Activated naive CD8-positive, alpha-beta T cell treated with anti-CD3 and anti-CD28 coated beads, Interleukin-2, amount 50 U/mL, for 16 hours (primary cell): ENCODE data around the gene EXT2.

Source experiments
- DNase-seq: peaks from one replicate; pipeline ENCODE4 v3.0.0-alpha.2; 2020; ENCODE audit warnings: low read depth, low spot score

Gene EXT2

GRCh38 chr11:44199816-44200215, 104.3 kb downstream of the EXT2 start:
- DNase-seq = no peak

GRCh38 chr11:44203270-44204043, 108.0 kb downstream of the EXT2 start:
- no peak for DNase-seq

- DNase-seq = no peak
These were observed 109.9 kb downstream of the EXT2 start for GRCh38 chr11:44205352-44205751.

- no peak for DNase-seq
These were observed 110.4 kb downstream of the EXT2 start for GRCh38 chr11:44205836-44206235.

GRCh38 chr11:44207292-44207691, 111.8 kb downstream of the EXT2 start:
- no peak for DNase-seq

GRCh38 chr11:44208976-44209603, 113.6 kb downstream of the EXT2 start:
- DNase-seq = no peak

- DNase-seq = no peak
These were observed 116.7 kb downstream of the EXT2 start for GRCh38 chr11:44212128-44212527.

- DNase-seq = no peak
These were observed 117.7 kb downstream of the EXT2 start for GRCh38 chr11:44213148-44213547.

GRCh38 chr11:44217432-44217831, 122.0 kb downstream of the EXT2 start:
- no peak for DNase-seq

GRCh38 chr11:44219830-44220796, 124.6 kb downstream of the EXT2 start:
- no peak for DNase-seq

- no peak for DNase-seq
These were observed 126.0 kb downstream of the EXT2 start for GRCh38 chr11:44221456-44221855.

- no peak for DNase-seq
These were observed 126.5 kb downstream of the EXT2 start for GRCh38 chr11:44221992-44222391.

- DNase-seq = no peak
These were observed 127.8 kb downstream of the EXT2 start for GRCh38 chr11:44223238-44223637.

GRCh38 chr11:44224867-44225501, 129.5 kb downstream of the EXT2 start:
- DNase-seq = no peak

- no peak for DNase-seq
These were observed 131.0 kb downstream of the EXT2 start for GRCh38 chr11:44226490-44226889.

GRCh38 chr11:44226945-44227344, 131.5 kb downstream of the EXT2 start:
- DNase-seq = no peak

- DNase-seq = no peak
These were observed 132.9 kb downstream of the EXT2 start for GRCh38 chr11:44228379-44228778.

GRCh38 chr11:44229098-44229497, 133.6 kb downstream of the EXT2 start:
- DNase-seq = no peak

- no peak for DNase-seq
These were observed 134.1 kb downstream of the EXT2 start for GRCh38 chr11:44229624-44230023.

GRCh38 chr11:44235765-44236201, 140.3 kb downstream of the EXT2 start:
- DNase-seq = no peak

- DNase-seq = no peak
These were observed 140.8 kb downstream of the EXT2 start for GRCh38 chr11:44236296-44236695.

GRCh38 chr11:44237156-44237555, 141.7 kb downstream of the EXT2 start:
- DNase-seq = no peak
